Peyer's patch (tissue), 4 donors: ENCODE results near the gene TFPT. TPM values are rescaled to one million over a fixed set of nuclear protein-coding genes. Genes with fewer than 3 reads are reported as not detected.

ENCODE experiments used
- DNase-seq, 3 donors: peaks; one replicate each; pipeline ENCODE4 v3.0.0-alpha.2; 2017 to 2019
- H3K27ac ChIP-seq, 4 donors: fragments of 200-600 bp; sonication (generic); one replicate each; pipeline ENCODE4 v1.5.1; 2016 to 2019
- H3K27me3 ChIP-seq, 2 donors: fragments of 200-600 bp; sonication (generic); one replicate each; pipeline ENCODE4 v1.5.1; 2019
- H3K36me3 ChIP-seq, 3 donors: fragments of 200-600 bp; sonication (generic); one replicate each; pipeline ENCODE4 v1.5.1; 2016 to 2019
- H3K4me1 ChIP-seq, 4 donors: fragments of 200-600 bp; sonication (generic); one replicate each; pipeline ENCODE4 v1.5.1; 2016 to 2019
- H3K4me3 ChIP-seq, 4 donors: fragments of 200-600 bp; sonication (generic); 1 replicate in 3 of 4; 2 replicates in 1 of 4; pipeline ENCODE4 v1.5.1; 2016 to 2019; ENCODE audit warnings: mild to moderate bottlenecking in 1 of 4
- H3K9me3 ChIP-seq, 4 donors: fragments of 200-600 bp; sonication (generic); one replicate each; pipeline ENCODE4 v1.5.1; 2016 to 2019; ENCODE audit warnings: mild to moderate bottlenecking in 1 of 4
- CTCF ChIP-seq, 6 experiments: fragments of 450-650 bp in 4 of 6; fragments of 200-600 bp in 2 of 6; sonication (generic) in 1 of 6; IDR thresholded peaks; one replicate each; pipeline ENCODE4 v1.5.1; 2017 to 2019; ENCODE audit warnings: antibody characterized with exemption in 6 of 6, mild to moderate bottlenecking in 3 of 6, moderate library complexity in 1 of 6
- POLR2A ChIP-seq, 2 donors: fragments of 450-650 bp; IDR thresholded peaks; one replicate each; pipeline ENCODE4 v1.5.1; 2017; ENCODE audit warnings: antibody characterized with exemption in 2 of 2, mild to moderate bottlenecking in 2 of 2, moderate library complexity in 2 of 2
- total RNA-seq, 4 donors: library from RNA; depleted of rRNA; stranded (reverse); fragments of >200 nt; gene quantifications; one replicate each; pipeline ENCODE4 v1.1.0, GENCODE V29; 2016

TFPT gene
- total RNA-seq, 4 donors from 2014 or later = 9.3 to 15.7 (median 10.6) TPM

- H3K9me3 ChIP-seq = no peaks in the 10 kb centered on the region
- DNase-seq = peak; percentile 98 to 100 (median 99)
- no peaks in the 10 kb centered on the region for H3K27me3 ChIP-seq
- peaks cover 0 to 43% (median 15%) of the 10 kb centered on the region in 4 donors for H3K4me1 ChIP-seq
- H3K27ac ChIP-seq = peak overlapping the region; percentile 91 to 98 (median 95)
- peaks cover 0 to 20% (median 0%) of the 10 kb centered on the region in 3 donors for H3K36me3 ChIP-seq
- TF ChIP-seq CTCF (IDR thresholded peaks at IDR 0.05) = no peak
- peak; percentile 31 to 87 for TF ChIP-seq POLR2A (IDR thresholded peaks at IDR 0.05)
- H3K4me3 ChIP-seq = peak overlapping the region; percentile 82 to 100 (median 96)
Observed at GRCh38 chr19:54136864-54137698, 21.6 kb upstream of the TFPT start.

- Histone ChIP-seq H3K4me3 (peak overlapping the region; percentile 22 to 54 (median 45)), H3K4me1 (peaks cover 0 to 41% (median 15%) of the 10 kb centered on the region in 4 donors), H3K27ac (peak overlapping the region; percentile 13 to 97 (median 50)), H3K36me3 (peaks cover 0 to 19% (median 0%) of the 10 kb centered on the region in 3 donors), H3K27me3 (no peaks in the 10 kb centered on the region), H3K9me3 (no peaks in the 10 kb centered on the region)
- no peak for TF ChIP-seq CTCF (IDR thresholded peaks at IDR 0.05)
- no peak for TF ChIP-seq POLR2A (IDR thresholded peaks at IDR 0.05)
- peak in 1 of 3 donors; percentile 27 for DNase-seq
Observed at GRCh38 chr19:54136086-54136863, 20.8 kb upstream of the TFPT start.

- H3K27me3 ChIP-seq = no peaks in the 10 kb centered on the region
- no peak for DNase-seq
- no peak for TF ChIP-seq POLR2A (IDR thresholded peaks at IDR 0.05)
- TF ChIP-seq CTCF (IDR thresholded peaks at IDR 0.05) = no peak
Observed at GRCh38 chr19:54133957-54134590, 18.6 kb upstream of the TFPT start.

GRCh38 chr19:54133312-54133956 lies 18.0 kb upstream of the TFPT start:
- no peak for DNase-seq
- no peaks in the 10 kb centered on the region for H3K9me3 ChIP-seq
- no peak overlapping the region for H3K27ac ChIP-seq
- H3K4me1 ChIP-seq = peaks cover 0 to 12% (median 7%) of the 10 kb centered on the region in 4 donors
- TF ChIP-seq POLR2A (IDR thresholded peaks at IDR 0.05) (no peak), CTCF (IDR thresholded peaks at IDR 0.05) (no peak)
- no peaks in the 10 kb centered on the region for H3K27me3 ChIP-seq
- H3K36me3 ChIP-seq = peaks cover 0 to 24% (median 0%) of the 10 kb centered on the region in 3 donors
- H3K4me3 ChIP-seq = no peak overlapping the region

More at GRCh38 chr19:54133957-54134590, 18.6 kb upstream of the TFPT start:
- no peak overlapping the region for H3K4me3 ChIP-seq
- H3K27ac ChIP-seq = no peak overlapping the region
- H3K4me1 ChIP-seq = peaks cover 0 to 19% (median 9%) of the 10 kb centered on the region in 4 donors
- peaks cover 0 to 18% (median 0%) of the 10 kb centered on the region in 3 donors for H3K36me3 ChIP-seq
- H3K9me3 ChIP-seq = no peaks in the 10 kb centered on the region

- no peak for DNase-seq
- Histone ChIP-seq H3K4me1 (no peaks in the 10 kb centered on the region), H3K27ac (no peak overlapping the region), H3K36me3 (peaks cover 0 to 62% (median 0%) of the 10 kb centered on the region in 3 donors), H3K9me3 (no peaks in the 10 kb centered on the region), H3K27me3 (no peaks in the 10 kb centered on the region), H3K4me3 (no peak overlapping the region)
- TF ChIP-seq CTCF (IDR thresholded peaks at IDR 0.05) (no peak), POLR2A (IDR thresholded peaks at IDR 0.05) (no peak)
Observed at GRCh38 chr19:54129617-54129996, 14.2 kb upstream of the TFPT start.
